PC-3 (cell line): ENCODE measurements around the gene MYADM. TPM values are rescaled to one million over a fixed set of nuclear protein-coding genes. Genes with fewer than 3 reads are reported as not detected.
"Not testable (repeated sequence)": the region's sequence is repeated elsewhere in the genome, so short reads cannot be mapped to it uniquely, and the experiment has no call there.

Source experiments
- ATAC-seq: fragments of 200-7000 bp; cut with Tn5 transposase; 2 replicates; pipeline ENCODE4 v1.9.1; 2020; ENCODE audit warnings: mild to moderate bottlenecking, moderate library complexity
- BruUV-seq: library from RNA; stranded (reverse); fragments of 400-500 nt; replicated peaks from 2 replicates; lab custom pipeline; 2021; lab: Mats Ljungman, UMichigan
- CTCF ChIA-PET: fragments of 300-600 bp; sonication (Branson Sonifier 250); formaldehyde crosslinking; loops from one replicate; lab custom pipeline; 2022; ENCODE audit warnings: antibody characterized with exemption; lab: Charles Lee
- POLR2A ChIA-PET: fragments of 300-600 bp; sonication (Branson Sonifier 250); formaldehyde crosslinking; loops from one replicate; lab custom pipeline; 2022; ENCODE audit warnings: antibody characterized with exemption; ENCODE audit not compliant: unreplicated experiment; lab: Charles Lee
- DNase-seq: peaks from one replicate; pipeline ENCODE4 v3.0.0-alpha.2; 2015
- H2AFZ ChIP-seq: fragments of 300-600 bp; sonication (generic); 2 replicates; pipeline ENCODE4 v1.6.0; 2016; ENCODE audit warnings: antibody characterized with exemption, low read length
- H3F3A ChIP-seq: fragments of 300-600 bp; sonication (generic); one replicate; pipeline ENCODE4 v1.6.0; 2017; ENCODE audit warnings: antibody characterized with exemption, low read length, control low read depth, mild to moderate bottlenecking; ENCODE audit not compliant: unreplicated experiment
- H3K27ac ChIP-seq: fragments of 300-600 bp; sonication (generic); 2 replicates; pipeline ENCODE4 v1.5.1; 2016; ENCODE audit warnings: mild to moderate bottlenecking, low read length
- H3K27me3 ChIP-seq: fragments of 300-600 bp; sonication (generic); 2 replicates; pipeline ENCODE4 v1.6.1; 2016; ENCODE audit warnings: low read length, mixed read lengths
- H3K36me3 ChIP-seq: fragments of 300-600 bp; sonication (generic); 2 replicates; pipeline ENCODE4 v1.6.1; 2016; ENCODE audit warnings: low read depth, mixed run types, low read length, mixed read lengths
- H3K4me1 ChIP-seq: fragments of 300-600 bp; sonication (generic); 2 replicates; pipeline ENCODE4 v1.5.1; 2016; ENCODE audit warnings: low read length; ENCODE audit not compliant: insufficient read depth
- H3K4me2 ChIP-seq: fragments of 300-600 bp; sonication (generic); 2 replicates; pipeline ENCODE4 v1.6.0; 2016; ENCODE audit warnings: low read length
- H3K4me3 ChIP-seq: fragments of 300-600 bp; sonication (generic); 2 replicates; pipeline ENCODE4 v1.5.1; 2016; ENCODE audit warnings: mild to moderate bottlenecking, low read length, mixed read lengths
- H3K79me2 ChIP-seq: fragments of 300-600 bp; sonication (generic); 2 replicates; pipeline ENCODE4 v1.6.1; 2017; ENCODE audit warnings: low read length, mixed read lengths
- H3K9ac ChIP-seq: fragments of 300-600 bp; sonication (generic); 2 replicates; pipeline ENCODE4 v1.6.0; 2016; ENCODE audit warnings: mild to moderate bottlenecking, low read length
- H3K9me2 ChIP-seq: fragments of 300-600 bp; sonication (generic); replicated peaks from 2 replicates; pipeline ENCODE4 v1.6.1; 2016; ENCODE audit warnings: mixed run types, low read length, mixed read lengths
- H3K9me3 ChIP-seq: fragments of 300-600 bp; sonication (generic); 2 replicates; pipeline ENCODE4 v1.6.1; 2016; ENCODE audit warnings: low read length, mixed read lengths
- H4K20me1 ChIP-seq: fragments of 300-600 bp; sonication (generic); 2 replicates; pipeline ENCODE4 v1.6.1; 2016; ENCODE audit warnings: low read length, mixed read lengths
- CTCF ChIP-seq: fragments of 300-600 bp; sonication (generic); conservative IDR thresholded peaks from 2 replicates; pipeline ENCODE4 v1.5.1; 2017; ENCODE audit warnings: antibody characterized with exemption, low read depth, mild to moderate bottlenecking, low read length
- EZH2 ChIP-seq: fragments of 300-600 bp; sonication (generic); IDR thresholded peaks from one replicate; pipeline ENCODE4 v1.6.1; 2017; ENCODE audit warnings: antibody characterized with exemption, mild to moderate bottlenecking, low read length; ENCODE audit not compliant: unreplicated experiment
- EZH2phosphoT487 ChIP-seq: fragments of 300-600 bp; sonication (generic); IDR thresholded peaks from 2 replicates; pipeline ENCODE4 v1.6.1; 2018; ENCODE audit warnings: mild to moderate bottlenecking, antibody characterized with exemption, low read length, borderline replicate concordance
- intact Hi-C: fragments of 100-400 bp; cut with micrococcal nuclease; formaldehyde crosslinking; loops from 2 replicates; pipeline ENCODE4 v1.9.0; 2023
- total RNA-seq: library from RNA; depleted of rRNA; stranded (reverse); fragments of >200 nt; gene quantifications from 2 replicates; pipeline ENCODE4 v1.2.3, GENCODE V29; 2014

Gene MYADM
- total RNA-seq, 1 experiment from 2014 or later, result 63.5 TPM

- H3K4me3 ChIP-seq, result peak overlapping the region; percentile 87
- peaks cover 4% of the 10 kb centered on the region; the same call in 1 of the 2 replicates for H3K36me3 ChIP-seq
- ChIA-PET CTCF (interaction anchor here (0.8 to 1.5 kb wide), 2 partner anchors 156 to 162 kb away, joined by 5 to 6 read pairs; no protein-coding TSS in a partner anchor), POLR2A (interaction anchor here (0.5 to 1.1 kb wide), 11 partner anchors 9 to 348 kb away, joined by 3 to 10 read pairs (median 3); no protein-coding TSS in a partner anchor)
- no peaks in the 10 kb centered on the region for H3K27me3 ChIP-seq
- no peaks in the 10 kb centered on the region for H4K20me1 ChIP-seq
- DNase-seq, result peak; percentile 69
- ATAC-seq, result peak; percentile 8
- BruUV-seq, result TSS peak; percentile 61
- peaks cover 38% of the 10 kb centered on the region for H3K79me2 ChIP-seq
- H3K9ac ChIP-seq, result peak overlapping the region; percentile 96
- H3K9me3 ChIP-seq, result no peaks in the 10 kb centered on the region
- no peaks in the 10 kb centered on the region for H3F3A ChIP-seq
- peaks cover 35% of the 10 kb centered on the region for H3K4me1 ChIP-seq
- TF ChIP-seq EZH2phosphoT487 (no peak), CTCF (no peak), EZH2 (no peak)
- H3K9me2 ChIP-seq, result no peaks in the 10 kb centered on the region
- peak overlapping the region; percentile 93 for H3K4me2 ChIP-seq
- intact Hi-C loops, result no loop called here
- peak overlapping the region; percentile 83 for H3K27ac ChIP-seq
- H2AFZ ChIP-seq, result peak overlapping the region; percentile 54
Observed at GRCh38 chr19:53868091-53868891, 608 bp downstream of the MYADM start.

DNA sequence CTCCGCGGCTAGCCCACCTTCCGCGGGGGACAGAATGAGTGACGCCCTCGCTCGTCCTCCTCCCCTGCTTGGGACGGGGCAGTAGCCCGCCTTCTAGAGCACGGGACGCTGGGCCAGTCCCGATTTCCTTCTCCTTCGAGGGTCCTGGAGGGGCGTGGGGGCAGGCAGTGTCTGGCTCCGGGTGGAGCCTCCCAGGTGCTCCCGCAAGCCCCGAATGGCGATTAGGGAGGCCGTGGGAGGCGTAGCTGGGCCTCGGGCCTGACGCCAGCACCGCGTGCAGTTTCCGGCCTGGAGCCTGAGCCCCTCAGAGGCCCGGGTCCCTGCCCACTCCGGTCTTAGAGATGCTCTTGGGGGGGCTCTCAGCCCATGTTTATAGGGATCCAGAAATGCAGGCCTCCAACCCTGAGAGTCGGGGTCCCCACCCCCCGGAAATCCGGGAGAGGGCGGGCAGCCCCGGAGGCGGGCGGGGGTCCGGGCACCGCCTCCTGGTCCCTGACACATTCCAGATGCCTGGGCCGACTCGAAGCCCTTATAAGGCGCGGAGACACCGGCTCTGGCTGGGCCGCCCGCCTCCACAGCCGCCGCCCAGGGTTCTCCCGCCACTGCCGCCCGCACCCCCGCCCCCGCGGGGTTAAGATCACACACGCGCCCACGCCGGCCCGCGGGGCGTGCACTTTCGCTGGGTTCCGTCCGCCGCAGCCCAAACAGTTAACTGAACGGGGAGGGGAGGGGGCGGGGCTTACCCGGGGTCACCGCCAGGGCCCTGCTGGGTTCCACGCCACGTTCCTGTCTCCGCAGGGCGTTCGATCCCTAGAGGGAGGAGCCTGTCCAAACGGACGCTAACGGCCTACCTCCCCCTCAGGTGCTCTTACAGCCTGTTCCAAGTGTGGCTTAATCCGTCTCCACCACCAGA lies 1.5 kb downstream of the MYADM start:
- Histone ChIP-seq H3K9me2 (no peaks in the 10 kb centered on the region), H3K36me3 (peaks cover 13% of the 10 kb centered on the region), H3F3A (no peaks in the 10 kb centered on the region), H3K4me3 (peak overlapping the region; percentile 87), H3K9me3 (no peaks in the 10 kb centered on the region), H3K79me2 (peaks cover 46% of the 10 kb centered on the region), H3K4me1 (peaks cover 31% of the 10 kb centered on the region), H3K4me2 (peak overlapping the region; percentile 93), H3K27ac (peak overlapping the region; percentile 83), H4K20me1 (peaks cover 8% of the 10 kb centered on the region; the same call in 1 of the 2 replicates), H2AFZ (peak overlapping the region; percentile 54), H3K27me3 (no peaks in the 10 kb centered on the region), H3K9ac (peak overlapping the region; percentile 96)
- ATAC-seq (peak; percentile 33), DNase-seq (peak; percentile 90)
- ChIA-PET POLR2A (interaction anchor here (0.6 to 0.9 kb wide), 6 partner anchors 10 to 1348 kb away, joined by 3 to 4 read pairs (median 3); no protein-coding TSS in a partner anchor), CTCF (interaction anchor here (0.8 to 1.5 kb wide), 2 partner anchors 155 to 161 kb away, joined by 5 to 6 read pairs; no protein-coding TSS in a partner anchor)
- intact Hi-C loops, result no loop called here
- TF ChIP-seq EZH2, result no peak
- TF ChIP-seq CTCF, result no peak
- no peak for TF ChIP-seq EZH2phosphoT487
- BruUV-seq, result no TSS peak

DNA sequence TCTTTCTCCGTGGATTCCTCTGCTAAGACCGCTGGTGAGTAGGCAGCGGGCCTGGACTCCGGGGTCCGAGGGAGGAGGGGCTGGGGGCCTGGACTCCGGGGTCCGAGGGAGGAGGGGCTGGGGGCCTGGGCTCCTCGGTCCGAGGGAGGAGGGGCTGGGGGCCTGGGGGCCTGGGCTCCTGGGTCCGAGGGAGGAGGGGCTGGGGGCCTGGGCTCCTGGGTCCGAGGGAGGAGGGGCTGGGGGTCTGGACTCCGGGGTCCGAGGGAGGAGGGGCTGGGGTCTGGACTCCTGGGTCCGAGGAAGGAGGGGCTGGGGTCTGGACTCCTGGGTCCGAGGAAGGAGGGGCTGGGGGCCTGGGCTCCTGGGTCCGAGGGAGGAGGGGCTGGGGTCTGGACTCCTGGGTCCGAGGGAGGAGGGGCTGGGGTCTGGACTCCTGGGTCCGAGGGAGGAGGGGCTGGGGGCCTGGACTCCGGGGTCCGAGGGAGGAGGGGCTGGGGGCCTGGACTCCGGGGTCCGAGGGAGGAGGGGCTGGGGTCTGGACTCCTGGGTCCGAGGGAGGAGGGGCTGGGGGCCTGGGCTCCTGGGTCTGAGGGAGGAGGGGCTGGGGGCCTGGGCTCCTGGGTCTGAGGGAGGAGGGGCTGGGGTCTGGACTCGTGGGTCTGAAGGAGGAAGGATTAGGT lies 2.3 kb downstream of the MYADM start:
- peak overlapping the region; percentile 93 for H3K4me2 ChIP-seq
- peaks cover 50% of the 10 kb centered on the region for H3K79me2 ChIP-seq
- H3F3A ChIP-seq, CTCF ChIA-PET, ATAC-seq, intact Hi-C loops, H3K9me3 ChIP-seq, DNase-seq, H3K27me3 ChIP-seq, POLR2A ChIA-PET, BruUV-seq, H3K9me2 ChIP-seq: not testable (repeated sequence)
- H2AFZ ChIP-seq, result peak overlapping the region; percentile 37
- peaks cover 23% of the 10 kb centered on the region for H3K4me1 ChIP-seq
- H4K20me1 ChIP-seq, result peaks cover 16% of the 10 kb centered on the region; the same call in 1 of the 2 replicates
- H3K4me3 ChIP-seq, result peak overlapping the region; percentile 87
- H3K9ac ChIP-seq, result peak overlapping the region; percentile 96
- peaks cover 21% of the 10 kb centered on the region for H3K36me3 ChIP-seq
- H3K27ac ChIP-seq, result peak overlapping the region; percentile 83
